ENCODE measurements around the gene RAB7B. TPM values are rescaled to one million over a fixed set of nuclear protein-coding genes. Genes with fewer than 3 reads are reported as not detected.

Gene RAB7B
- total RNA-seq, 1 experiment from 2014 or later, result not detected

DNA sequence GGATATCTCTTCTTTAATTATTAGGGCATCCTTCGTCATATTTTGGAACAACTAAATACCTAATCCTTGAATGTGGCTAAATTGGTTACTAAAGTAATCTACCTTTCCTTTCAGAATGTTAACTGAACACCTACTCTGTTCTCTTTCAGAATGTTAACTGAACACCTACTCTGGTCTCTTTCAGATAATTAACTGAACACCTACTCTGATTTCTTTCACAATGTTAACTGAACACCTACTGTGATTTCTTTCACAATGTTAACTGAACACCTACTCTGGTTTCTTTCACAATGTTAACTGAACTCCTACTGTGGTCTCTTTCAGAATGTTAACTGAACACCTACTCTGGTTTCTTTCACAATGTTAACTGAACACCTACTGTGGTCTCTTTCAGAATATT, 21.9 kb downstream of the RAB7B start (continued):
- TF ChIP-seq JAZF1 (CRISPR knock-in tag; IDR thresholded peaks at IDR 0.05) (no peak), ZNF121 (CRISPR knock-in tag; IDR thresholded peaks at IDR 0.05) (no peak)
- TF ChIP-seq, protein P1, sequence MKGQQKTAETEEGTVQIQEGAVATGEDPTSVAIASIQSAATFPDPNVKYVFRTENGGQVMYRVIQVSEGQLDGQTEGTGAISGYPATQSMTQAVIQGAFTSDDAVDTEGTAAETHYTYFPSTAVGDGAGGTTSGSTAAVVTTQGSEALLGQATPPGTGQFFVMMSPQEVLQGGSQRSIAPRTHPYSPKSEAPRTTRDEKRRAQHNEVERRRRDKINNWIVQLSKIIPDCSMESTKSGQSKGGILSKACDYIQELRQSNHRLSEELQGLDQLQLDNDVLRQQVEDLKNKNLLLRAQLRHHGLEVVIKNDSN (CRISPR knock-in tag; IDR thresholded peaks at IDR 0.05), result no peak
- TF ChIP-seq, protein P2, sequence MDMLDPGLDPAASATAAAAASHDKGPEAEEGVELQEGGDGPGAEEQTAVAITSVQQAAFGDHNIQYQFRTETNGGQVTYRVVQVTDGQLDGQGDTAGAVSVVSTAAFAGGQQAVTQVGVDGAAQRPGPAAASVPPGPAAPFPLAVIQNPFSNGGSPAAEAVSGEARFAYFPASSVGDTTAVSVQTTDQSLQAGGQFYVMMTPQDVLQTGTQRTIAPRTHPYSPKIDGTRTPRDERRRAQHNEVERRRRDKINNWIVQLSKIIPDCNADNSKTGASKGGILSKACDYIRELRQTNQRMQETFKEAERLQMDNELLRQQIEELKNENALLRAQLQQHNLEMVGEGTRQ (CRISPR knock-in tag; IDR thresholded peaks at IDR 0.05), result no peak
- TF ChIP-seq, protein P3, sequence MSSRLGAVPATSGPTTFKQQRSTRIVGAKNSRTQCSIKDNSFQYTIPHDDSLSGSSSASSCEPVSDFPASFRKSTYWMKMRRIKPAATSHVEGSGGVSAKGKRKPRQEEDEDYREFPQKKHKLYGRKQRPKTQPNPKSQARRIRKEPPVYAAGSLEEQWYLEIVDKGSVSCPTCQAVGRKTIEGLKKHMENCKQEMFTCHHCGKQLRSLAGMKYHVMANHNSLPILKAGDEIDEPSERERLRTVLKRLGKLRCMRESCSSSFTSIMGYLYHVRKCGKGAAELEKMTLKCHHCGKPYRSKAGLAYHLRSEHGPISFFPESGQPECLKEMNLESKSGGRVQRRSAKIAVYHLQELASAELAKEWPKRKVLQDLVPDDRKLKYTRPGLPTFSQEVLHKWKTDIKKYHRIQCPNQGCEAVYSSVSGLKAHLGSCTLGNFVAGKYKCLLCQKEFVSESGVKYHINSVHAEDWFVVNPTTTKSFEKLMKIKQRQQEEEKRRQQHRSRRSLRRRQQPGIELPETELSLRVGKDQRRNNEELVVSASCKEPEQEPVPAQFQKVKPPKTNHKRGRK (CRISPR knock-in tag; IDR thresholded peaks at IDR 0.05; ENCODE audit: borderline replicate concordance), result no peak

DNA sequence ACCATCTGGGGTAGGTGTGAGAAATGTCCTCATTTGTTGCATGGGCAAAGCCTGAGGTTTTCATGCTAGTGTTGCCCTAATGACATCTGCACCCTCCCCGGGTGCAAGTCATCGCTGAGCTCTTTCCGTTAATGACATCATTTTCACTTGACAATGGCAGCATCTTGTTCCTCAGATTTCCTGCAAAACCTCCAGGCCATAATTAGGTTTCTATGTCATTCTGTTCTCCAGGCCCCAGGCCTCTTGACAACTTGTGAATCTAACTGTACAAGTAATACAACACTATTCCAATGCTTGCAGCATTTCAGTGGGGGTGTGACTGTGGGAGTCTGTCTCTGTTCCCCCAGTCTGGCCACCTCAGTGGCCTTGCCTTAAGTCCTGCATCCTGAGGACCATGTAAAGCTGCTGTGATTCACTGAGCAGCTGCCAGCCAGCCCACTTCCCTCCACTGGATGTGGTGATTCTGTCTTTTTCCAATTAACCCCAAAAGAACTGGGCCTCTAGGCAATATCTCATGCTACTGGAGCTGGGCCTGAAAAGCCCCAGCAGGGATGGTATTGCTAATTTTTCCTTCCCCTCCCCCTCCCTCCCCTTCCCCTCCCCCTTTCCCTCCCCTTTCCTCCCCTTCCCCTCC, 22.8 kb downstream of the RAB7B start:
- no peaks in the 10 kb centered on the region for H3K36me3 Mint-ChIP-seq
- peaks cover 13% of the 10 kb centered on the region for H3K9me3 Mint-ChIP-seq
- H3K4me1 Mint-ChIP-seq, result peaks cover 9% of the 10 kb centered on the region; the same call in 1 of the 2 replicates
- POLR2A ChIA-PET, result no interaction called here
- no peak overlapping the region for H3K27ac Mint-ChIP-seq
- DNase-seq (ENCODE audit: low spot score) (no peak), ATAC-seq (no peak)
- CTCF ChIA-PET, result interaction anchor here (7.0 kb wide), 1 partner anchor 64 kb away, joined by 557 read pairs; no protein-coding TSS in a partner anchor
- no peak overlapping the region for H3K4me3 Mint-ChIP-seq
- no peaks in the 10 kb centered on the region; the same call in 1 of the 2 replicates for H3K27me3 Mint-ChIP-seq (ENCODE audit: low read depth)
- TF ChIP-seq ZNF423 (CRISPR knock-in tag; IDR thresholded peaks at IDR 0.05) (no peak), ZNF317 (CRISPR knock-in tag; IDR thresholded peaks at IDR 0.05; ENCODE audit: borderline replicate concordance, low read depth) (no peak), ZNF396 (CRISPR knock-in tag; IDR thresholded peaks at IDR 0.05; ENCODE audit: borderline replicate concordance) (no peak), ZNF416 (CRISPR knock-in tag; IDR thresholded peaks at IDR 0.05) (no peak), SOX15 (CRISPR knock-in tag; IDR thresholded peaks at IDR 0.05) (no peak), ATF1 (CRISPR knock-in tag; IDR thresholded peaks at IDR 0.05) (no peak), FOXK1 (CRISPR knock-in tag; IDR thresholded peaks at IDR 0.05) (no peak)
- TF ChIP-seq, protein P4, sequence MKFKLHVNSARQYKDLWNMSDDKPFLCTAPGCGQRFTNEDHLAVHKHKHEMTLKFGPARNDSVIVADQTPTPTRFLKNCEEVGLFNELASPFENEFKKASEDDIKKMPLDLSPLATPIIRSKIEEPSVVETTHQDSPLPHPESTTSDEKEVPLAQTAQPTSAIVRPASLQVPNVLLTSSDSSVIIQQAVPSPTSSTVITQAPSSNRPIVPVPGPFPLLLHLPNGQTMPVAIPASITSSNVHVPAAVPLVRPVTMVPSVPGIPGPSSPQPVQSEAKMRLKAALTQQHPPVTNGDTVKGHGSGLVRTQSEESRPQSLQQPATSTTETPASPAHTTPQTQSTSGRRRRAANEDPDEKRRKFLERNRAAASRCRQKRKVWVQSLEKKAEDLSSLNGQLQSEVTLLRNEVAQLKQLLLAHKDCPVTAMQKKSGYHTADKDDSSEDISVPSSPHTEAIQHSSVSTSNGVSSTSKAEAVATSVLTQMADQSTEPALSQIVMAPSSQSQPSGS (CRISPR knock-in tag; IDR thresholded peaks at IDR 0.05; ENCODE audit: borderline replicate concordance, low read depth), result no peak
- TF ChIP-seq, protein P5, sequence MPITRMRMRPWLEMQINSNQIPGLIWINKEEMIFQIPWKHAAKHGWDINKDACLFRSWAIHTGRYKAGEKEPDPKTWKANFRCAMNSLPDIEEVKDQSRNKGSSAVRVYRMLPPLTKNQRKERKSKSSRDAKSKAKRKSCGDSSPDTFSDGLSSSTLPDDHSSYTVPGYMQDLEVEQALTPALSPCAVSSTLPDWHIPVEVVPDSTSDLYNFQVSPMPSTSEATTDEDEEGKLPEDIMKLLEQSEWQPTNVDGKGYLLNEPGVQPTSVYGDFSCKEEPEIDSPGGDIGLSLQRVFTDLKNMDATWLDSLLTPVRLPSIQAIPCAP (CRISPR knock-in tag; IDR thresholded peaks at IDR 0.05), result no peak
- TF ChIP-seq, protein P6, sequence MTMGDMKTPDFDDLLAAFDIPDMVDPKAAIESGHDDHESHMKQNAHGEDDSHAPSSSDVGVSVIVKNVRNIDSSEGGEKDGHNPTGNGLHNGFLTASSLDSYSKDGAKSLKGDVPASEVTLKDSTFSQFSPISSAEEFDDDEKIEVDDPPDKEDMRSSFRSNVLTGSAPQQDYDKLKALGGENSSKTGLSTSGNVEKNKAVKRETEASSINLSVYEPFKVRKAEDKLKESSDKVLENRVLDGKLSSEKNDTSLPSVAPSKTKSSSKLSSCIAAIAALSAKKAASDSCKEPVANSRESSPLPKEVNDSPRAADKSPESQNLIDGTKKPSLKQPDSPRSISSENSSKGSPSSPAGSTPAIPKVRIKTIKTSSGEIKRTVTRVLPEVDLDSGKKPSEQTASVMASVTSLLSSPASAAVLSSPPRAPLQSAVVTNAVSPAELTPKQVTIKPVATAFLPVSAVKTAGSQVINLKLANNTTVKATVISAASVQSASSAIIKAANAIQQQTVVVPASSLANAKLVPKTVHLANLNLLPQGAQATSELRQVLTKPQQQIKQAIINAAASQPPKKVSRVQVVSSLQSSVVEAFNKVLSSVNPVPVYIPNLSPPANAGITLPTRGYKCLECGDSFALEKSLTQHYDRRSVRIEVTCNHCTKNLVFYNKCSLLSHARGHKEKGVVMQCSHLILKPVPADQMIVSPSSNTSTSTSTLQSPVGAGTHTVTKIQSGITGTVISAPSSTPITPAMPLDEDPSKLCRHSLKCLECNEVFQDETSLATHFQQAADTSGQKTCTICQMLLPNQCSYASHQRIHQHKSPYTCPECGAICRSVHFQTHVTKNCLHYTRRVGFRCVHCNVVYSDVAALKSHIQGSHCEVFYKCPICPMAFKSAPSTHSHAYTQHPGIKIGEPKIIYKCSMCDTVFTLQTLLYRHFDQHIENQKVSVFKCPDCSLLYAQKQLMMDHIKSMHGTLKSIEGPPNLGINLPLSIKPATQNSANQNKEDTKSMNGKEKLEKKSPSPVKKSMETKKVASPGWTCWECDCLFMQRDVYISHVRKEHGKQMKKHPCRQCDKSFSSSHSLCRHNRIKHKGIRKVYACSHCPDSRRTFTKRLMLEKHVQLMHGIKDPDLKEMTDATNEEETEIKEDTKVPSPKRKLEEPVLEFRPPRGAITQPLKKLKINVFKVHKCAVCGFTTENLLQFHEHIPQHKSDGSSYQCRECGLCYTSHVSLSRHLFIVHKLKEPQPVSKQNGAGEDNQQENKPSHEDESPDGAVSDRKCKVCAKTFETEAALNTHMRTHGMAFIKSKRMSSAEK (CRISPR knock-in tag; IDR thresholded peaks at IDR 0.05; ENCODE audit: borderline replicate concordance), result no peak

Data from WTC11 (cell line).